Glutamatergic neuron (in vitro differentiated cells): ENCODE data around the gene HRH3. TPM values are rescaled to one million over a fixed set of nuclear protein-coding genes. Genes with fewer than 3 reads are reported as not detected.

Experiments used
- DNase-seq: peaks from one replicate; pipeline ENCODE4 v3.0.0; 2022
- H3K27ac Mint-ChIP-seq: one replicate; pipeline ENCODE4 v1.8.0; 2020; ENCODE audit warnings: mild to moderate bottlenecking, mixed read lengths, inconsistent platforms; ENCODE audit not compliant: unreplicated experiment
- H3K27me3 Mint-ChIP-seq: one replicate; pipeline ENCODE4 v1.8.0; 2020; ENCODE audit warnings: mild to moderate bottlenecking, moderate library complexity, mixed read lengths, inconsistent platforms; ENCODE audit not compliant: unreplicated experiment
- H3K36me3 Mint-ChIP-seq: one replicate; pipeline ENCODE4 v1.8.0; 2020; ENCODE audit warnings: mild to moderate bottlenecking, mixed read lengths, inconsistent platforms; ENCODE audit not compliant: unreplicated experiment
- H3K4me1 Mint-ChIP-seq: one replicate; pipeline ENCODE4 v1.8.0; 2020; ENCODE audit warnings: mild to moderate bottlenecking, low read depth, mixed read lengths, inconsistent platforms; ENCODE audit not compliant: unreplicated experiment
- H3K4me3 Mint-ChIP-seq: one replicate; pipeline ENCODE4 v1.8.0; 2020; ENCODE audit warnings: mild to moderate bottlenecking, mixed read lengths, inconsistent platforms; ENCODE audit not compliant: unreplicated experiment
- H3K9me3 Mint-ChIP-seq: one replicate; pipeline ENCODE4 v1.8.0; 2020; ENCODE audit warnings: mild to moderate bottlenecking, moderate library complexity, mixed read lengths, inconsistent platforms; ENCODE audit not compliant: unreplicated experiment
- CTCF ChIP-seq: fragments of 200-600 bp; sonication (generic); IDR thresholded peaks from one replicate; pipeline ENCODE4 v1.5.0; 2021; ENCODE audit not compliant: partially characterized antibody, unreplicated experiment
- total RNA-seq: library from RNA; stranded (reverse); fragmentation: NEBNext Ultra II Directional; extraction: Animal tissue kit (Norgen Biotek cat#: 25700); gene quantifications from one replicate; pipeline ENCODE4 v1.2.1, GENCODE V29; 2021; ENCODE audit not compliant: unreplicated experiment

Gene HRH3
- total RNA-seq, 1 donor from 2014 or later: 13.7 TPM

- peak overlapping the region; percentile 25 for H3K4me3 Mint-ChIP-seq
- H3K4me1 Mint-ChIP-seq: peaks cover 2% of the 10 kb centered on the region
- peak; percentile 36 for DNase-seq
- peaks cover 2% of the 10 kb centered on the region for H3K27me3 Mint-ChIP-seq
- peaks cover 4% of the 10 kb centered on the region for H3K9me3 Mint-ChIP-seq
- no peak for TF ChIP-seq CTCF
- H3K36me3 Mint-ChIP-seq: no peaks in the 10 kb centered on the region
- H3K27ac Mint-ChIP-seq: peak overlapping the region; percentile 8
Measured at GRCh38 chr20:62208795-62209755, 11.0 kb downstream of the HRH3 start.

GRCh38 chr20:62208061-62208794, 11.8 kb downstream of the HRH3 start:
- Mint-ChIP-seq H3K27ac (no peak overlapping the region), H3K4me1 (peaks cover 4% of the 10 kb centered on the region), H3K27me3 (peaks cover 2% of the 10 kb centered on the region), H3K4me3 (no peak overlapping the region), H3K36me3 (no peaks in the 10 kb centered on the region), H3K9me3 (peaks cover 4% of the 10 kb centered on the region)
- DNase-seq: no peak
- no peak for TF ChIP-seq CTCF

- no peak overlapping the region for H3K27ac Mint-ChIP-seq
- peaks cover 2% of the 10 kb centered on the region for H3K27me3 Mint-ChIP-seq
- H3K4me3 Mint-ChIP-seq: no peak overlapping the region
- no peak for TF ChIP-seq CTCF
- peaks cover 8% of the 10 kb centered on the region for H3K4me1 Mint-ChIP-seq
- DNase-seq: no peak
- peaks cover 3% of the 10 kb centered on the region for H3K9me3 Mint-ChIP-seq
- H3K36me3 Mint-ChIP-seq: no peaks in the 10 kb centered on the region
Measured at GRCh38 chr20:62206388-62206775, 13.7 kb downstream of the HRH3 start.

GRCh38 chr20:62205618-62206387, 14.3 kb downstream of the HRH3 start:
- TF ChIP-seq CTCF: no peak
- H3K36me3 Mint-ChIP-seq: no peaks in the 10 kb centered on the region
- no peak overlapping the region for H3K4me3 Mint-ChIP-seq
- peaks cover 2% of the 10 kb centered on the region for H3K27me3 Mint-ChIP-seq
- H3K9me3 Mint-ChIP-seq: peaks cover 3% of the 10 kb centered on the region
- H3K27ac Mint-ChIP-seq: no peak overlapping the region
- DNase-seq: peak; percentile 12
- H3K4me1 Mint-ChIP-seq: peaks cover 8% of the 10 kb centered on the region
